Muscle layer of colon (tissue), 2 donors: ENCODE data around the gene ZSWIM6.
A peak's percentile ranks its signal among the peaks of the same experiment; 100 is the strongest.

ENCODE experiments used
- H3K27ac ChIP-seq: one replicate; pipeline ENCODE4 v1.7.0; 2013; ENCODE audit warnings: low read depth, mild to moderate bottlenecking, low read length, moderate library complexity
- H3K27me3 ChIP-seq, 2 donors: one replicate each; pipeline ENCODE4 v1.7.0; 2013; ENCODE audit warnings: low read length in 2 of 2, mild to moderate bottlenecking in 2 of 2; ENCODE audit not compliant: insufficient read depth in 2 of 2, control insufficient read depth in 1 of 2
- H3K36me3 ChIP-seq: one replicate; pipeline ENCODE4 v1.7.0; 2013; ENCODE audit warnings: mild to moderate bottlenecking, low read length; ENCODE audit not compliant: insufficient read depth
- H3K4me1 ChIP-seq: one replicate; pipeline ENCODE4 v1.7.0; 2013; ENCODE audit warnings: mild to moderate bottlenecking, low read length; ENCODE audit not compliant: insufficient read depth
- H3K4me3 ChIP-seq, 2 donors: one replicate each; pipeline ENCODE4 v1.7.0; 2013; ENCODE audit warnings: low read length in 2 of 2, low read depth in 1 of 2, mild to moderate bottlenecking in 1 of 2, moderate library complexity in 1 of 2
- H3K9ac ChIP-seq: one replicate; pipeline ENCODE4 v1.7.0; 2013; ENCODE audit warnings: low read length
- H3K9me3 ChIP-seq: one replicate; pipeline ENCODE4 v1.7.0; 2013; ENCODE audit warnings: mild to moderate bottlenecking, low read length
- donor health status: abdominal sarcoma.
- donor health status: Adenocarcinoma of cecum.

Gene ZSWIM6

DNA sequence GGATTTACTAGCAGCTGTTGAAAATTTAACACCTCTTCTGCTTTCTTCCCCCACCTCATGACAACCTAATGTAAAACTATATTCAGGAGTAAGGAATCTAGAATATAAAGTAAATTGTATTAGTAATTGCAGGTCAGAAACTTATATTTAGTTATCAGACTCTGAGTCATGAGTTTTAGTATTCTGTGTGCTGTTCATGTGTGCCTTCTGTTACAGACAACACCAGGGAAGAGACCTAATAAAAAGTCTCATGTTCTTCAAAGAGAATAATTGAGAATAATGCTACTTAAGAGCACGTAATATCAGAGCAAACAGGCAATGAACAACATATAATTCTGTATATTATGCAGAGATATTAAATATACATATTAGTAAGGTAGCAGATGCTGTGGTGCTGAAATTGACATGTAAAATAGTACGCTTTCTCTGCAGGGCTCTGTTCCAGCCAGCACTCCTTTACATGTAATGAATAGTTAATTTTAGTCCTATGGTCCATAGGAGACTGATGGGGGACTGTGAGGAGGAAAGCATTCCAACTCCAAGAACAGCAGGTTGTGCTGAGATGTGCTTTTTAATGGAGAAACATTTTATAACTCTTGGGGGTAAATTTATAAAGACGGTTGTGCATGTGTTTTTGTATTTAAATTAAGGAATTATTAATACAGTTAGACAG is 106.4 kb downstream of the ZSWIM6 start:
- H3K27ac ChIP-seq, result no peak overlapping the region

DNA sequence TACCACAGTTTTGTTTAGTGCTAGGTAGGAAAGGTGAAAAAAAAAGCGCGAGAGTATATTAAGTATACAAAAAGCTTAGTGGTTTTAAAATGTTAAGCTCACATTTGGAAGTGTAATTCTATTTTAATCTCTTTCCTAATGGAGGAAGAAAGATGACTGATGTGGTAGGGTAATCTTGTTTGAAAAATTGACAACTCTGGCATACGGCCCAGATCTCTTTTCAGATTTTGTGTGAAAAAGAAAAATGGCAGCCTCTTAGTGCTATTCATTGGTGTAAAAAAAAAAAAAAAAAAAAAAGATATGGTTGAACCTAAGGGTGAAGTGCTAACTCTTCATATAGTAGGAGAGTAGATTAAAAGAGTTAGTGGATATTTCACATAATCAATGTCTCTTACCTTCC is 108.0 kb downstream of the ZSWIM6 start:
- Histone ChIP-seq H3K36me3 (no peaks in the 10 kb centered on the region), H3K4me1 (peaks cover 4% of the 10 kb centered on the region), H3K27ac (no peak overlapping the region), H3K9me3 (no peaks in the 10 kb centered on the region), H3K9ac (no peak overlapping the region), H3K4me3 (no peak overlapping the region), H3K27me3 (no peaks in the 10 kb centered on the region)

More for the DNA sequence above, 106.4 kb downstream of the ZSWIM6 start:
- no peak overlapping the region for H3K4me3 ChIP-seq
- H3K27me3 ChIP-seq, result no peaks in the 10 kb centered on the region
- H3K36me3 ChIP-seq, result no peaks in the 10 kb centered on the region
- no peaks in the 10 kb centered on the region for H3K9me3 ChIP-seq
- H3K9ac ChIP-seq, result no peak overlapping the region
- peaks cover 4% of the 10 kb centered on the region for H3K4me1 ChIP-seq

DNA sequence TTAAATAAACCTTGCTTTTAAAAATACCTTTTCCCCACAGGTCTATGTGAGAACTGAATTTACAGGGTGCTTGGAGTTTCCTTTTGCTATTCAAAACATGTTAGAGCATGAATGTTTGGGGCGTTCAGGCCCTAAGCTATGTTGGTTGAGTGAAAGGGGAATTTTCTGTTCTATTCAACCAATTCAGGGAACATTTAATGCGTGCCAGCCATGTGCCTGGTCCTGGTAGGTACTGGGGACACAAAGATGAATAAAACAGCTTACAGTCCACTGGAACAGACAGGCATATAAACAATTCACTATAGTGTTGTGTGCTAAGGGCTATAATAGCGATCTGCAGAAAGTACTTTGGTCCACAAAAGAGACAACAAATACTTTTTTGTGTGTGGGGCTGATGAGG is 108.5 kb downstream of the ZSWIM6 start:
- H3K27ac ChIP-seq, result no peak overlapping the region
- no peaks in the 10 kb centered on the region for H3K4me1 ChIP-seq
- H3K27me3 ChIP-seq, result no peaks in the 10 kb centered on the region
- H3K9me3 ChIP-seq, result no peaks in the 10 kb centered on the region
- no peak overlapping the region for H3K4me3 ChIP-seq
- no peaks in the 10 kb centered on the region for H3K36me3 ChIP-seq
- H3K9ac ChIP-seq, result no peak overlapping the region

DNA sequence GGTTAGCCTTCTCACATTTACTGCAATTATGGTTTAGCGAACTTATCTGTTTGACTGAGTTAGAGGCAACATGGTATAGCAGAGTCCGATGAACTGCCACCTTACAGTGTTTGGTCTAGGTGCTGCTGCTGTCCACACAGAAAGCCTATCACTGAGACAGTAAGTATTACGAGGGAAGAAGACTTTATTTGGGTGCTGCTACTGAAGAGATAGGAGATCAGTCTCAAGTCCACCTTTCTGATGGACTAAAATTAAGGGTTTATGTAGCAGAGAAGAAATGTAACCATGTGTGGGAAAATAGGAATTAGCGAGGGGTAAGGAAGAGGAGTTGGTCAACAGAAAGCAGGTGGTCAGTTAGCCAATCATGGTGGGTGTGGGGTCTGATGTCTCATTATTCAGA is 109.7 kb downstream of the ZSWIM6 start:
- H3K4me3 ChIP-seq, result no peak overlapping the region
- H3K9ac ChIP-seq, result no peak overlapping the region
- H3K27me3 ChIP-seq, result no peaks in the 10 kb centered on the region
- H3K9me3 ChIP-seq, result no peaks in the 10 kb centered on the region
- H3K27ac ChIP-seq, result no peak overlapping the region
- H3K4me1 ChIP-seq, result no peaks in the 10 kb centered on the region
- no peaks in the 10 kb centered on the region for H3K36me3 ChIP-seq

DNA sequence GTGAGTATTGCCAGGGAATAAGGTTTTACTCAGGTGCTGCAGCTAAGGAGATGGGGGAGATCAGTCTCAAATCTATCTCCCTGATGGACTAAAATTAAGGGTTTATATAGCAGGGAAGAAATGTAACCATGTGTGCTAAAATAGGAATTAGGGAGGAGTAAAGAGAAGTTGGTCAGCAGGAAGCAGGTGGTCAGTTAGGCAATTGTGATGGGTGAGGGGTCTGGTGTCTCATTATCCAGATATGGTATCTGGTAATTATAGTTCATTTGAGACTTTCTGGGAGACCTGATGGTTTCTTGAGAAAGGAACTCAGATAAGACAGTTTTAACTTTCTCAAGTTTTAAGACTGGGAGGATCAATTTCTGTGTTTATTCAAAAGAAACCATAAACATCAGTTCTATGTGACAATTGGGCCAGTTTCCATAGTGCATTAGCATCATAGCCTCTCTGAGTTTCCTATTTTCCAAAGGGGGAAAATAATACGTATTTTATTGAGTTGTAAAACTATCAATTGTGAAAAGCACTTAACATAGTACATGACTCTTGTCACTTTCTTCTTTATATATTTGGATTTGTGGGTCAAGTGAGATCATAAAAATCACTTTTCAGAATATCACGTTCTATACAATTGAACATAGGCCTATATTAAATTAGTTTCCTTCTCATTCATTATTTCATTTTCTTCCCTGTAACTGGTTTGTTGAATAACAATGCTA is 115.9 kb downstream of the ZSWIM6 start:
- Histone ChIP-seq H3K4me1 (peaks cover 38% of the 10 kb centered on the region), H3K27me3 (no peaks in the 10 kb centered on the region), H3K27ac (no peak overlapping the region), H3K9me3 (no peaks in the 10 kb centered on the region), H3K36me3 (no peaks in the 10 kb centered on the region), H3K4me3 (no peak overlapping the region), H3K9ac (no peak overlapping the region)

DNA sequence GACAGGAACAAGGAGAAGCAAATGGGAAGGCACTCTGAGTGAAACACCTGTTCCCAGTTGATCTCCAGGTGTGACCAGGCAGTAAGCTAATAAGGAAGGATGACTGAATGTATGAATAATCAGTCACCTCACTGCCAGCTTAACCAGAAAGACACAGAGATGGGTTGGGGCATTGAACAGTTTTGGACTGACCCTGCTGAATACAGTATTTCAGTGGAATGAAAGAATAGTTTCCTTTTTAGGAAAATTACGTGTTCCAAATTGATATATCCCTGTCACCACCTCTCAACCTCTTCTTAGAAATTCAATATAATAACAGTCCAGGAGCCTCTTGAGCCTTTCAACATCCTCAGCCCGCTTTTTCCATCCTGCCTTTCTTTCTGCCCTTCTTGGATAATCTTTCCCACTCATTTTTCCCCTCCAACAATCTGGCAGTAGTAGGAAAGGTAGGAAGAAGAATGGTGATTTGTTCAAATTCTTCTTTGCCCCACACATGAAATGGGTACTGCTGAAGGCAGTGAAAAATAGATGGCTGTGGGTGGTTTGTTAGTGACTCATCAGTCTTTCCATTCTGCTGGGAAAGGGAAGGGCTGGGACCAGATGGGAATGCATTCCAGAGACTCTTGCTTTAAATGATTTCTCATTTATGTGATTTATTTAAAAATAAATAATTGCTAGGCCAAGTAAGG is 117.9 kb downstream of the ZSWIM6 start:
- H3K4me1 ChIP-seq, result peaks cover 38% of the 10 kb centered on the region
- no peaks in the 10 kb centered on the region for H3K9me3 ChIP-seq
- no peaks in the 10 kb centered on the region for H3K36me3 ChIP-seq
- H3K9ac ChIP-seq, result no peak overlapping the region
- H3K4me3 ChIP-seq, result no peak overlapping the region
- H3K27ac ChIP-seq, result peak overlapping the region; percentile 42
- H3K27me3 ChIP-seq, result no peaks in the 10 kb centered on the region

DNA sequence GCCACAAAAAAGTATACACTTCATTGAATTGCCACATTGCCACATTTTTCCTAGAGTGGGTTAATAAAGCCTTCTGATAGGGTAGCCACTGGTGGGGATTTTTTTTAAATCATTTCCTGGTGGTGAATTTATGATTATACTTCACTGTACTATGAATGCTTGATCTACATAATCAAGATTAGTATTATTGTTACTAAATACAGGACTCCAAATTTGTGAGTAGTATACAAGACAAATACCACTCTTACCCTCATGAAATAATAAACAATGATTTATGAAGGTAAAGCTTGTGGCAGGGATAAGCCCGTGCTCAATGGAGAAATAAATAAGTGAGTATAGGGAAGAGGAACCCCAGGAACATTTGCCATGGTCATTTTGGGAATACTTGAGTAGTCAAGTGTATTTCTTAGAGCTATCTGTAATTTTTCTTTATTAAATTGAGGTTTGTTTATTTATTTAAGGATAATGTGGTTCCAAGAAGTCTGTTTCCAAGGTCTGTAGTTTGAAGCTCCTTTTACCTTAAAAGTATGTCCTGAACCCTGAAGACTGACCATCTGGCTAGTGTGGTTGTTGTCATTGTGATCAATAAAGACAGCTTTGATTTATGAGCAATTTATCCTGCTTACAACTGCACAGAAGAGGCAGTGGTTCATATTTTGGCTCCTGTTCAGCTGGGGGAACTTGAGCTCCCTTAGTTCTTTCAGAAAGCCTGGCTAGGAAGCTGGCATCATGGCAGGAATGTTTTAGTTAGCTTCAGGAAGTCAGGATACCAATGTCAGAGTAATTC is 118.6 kb downstream of the ZSWIM6 start:
- Histone ChIP-seq H3K9ac (no peak overlapping the region), H3K27me3 (no peaks in the 10 kb centered on the region), H3K9me3 (no peaks in the 10 kb centered on the region), H3K27ac (peak overlapping the region; percentile 19), H3K36me3 (no peaks in the 10 kb centered on the region), H3K4me1 (peaks cover 38% of the 10 kb centered on the region), H3K4me3 (no peak overlapping the region)

DNA sequence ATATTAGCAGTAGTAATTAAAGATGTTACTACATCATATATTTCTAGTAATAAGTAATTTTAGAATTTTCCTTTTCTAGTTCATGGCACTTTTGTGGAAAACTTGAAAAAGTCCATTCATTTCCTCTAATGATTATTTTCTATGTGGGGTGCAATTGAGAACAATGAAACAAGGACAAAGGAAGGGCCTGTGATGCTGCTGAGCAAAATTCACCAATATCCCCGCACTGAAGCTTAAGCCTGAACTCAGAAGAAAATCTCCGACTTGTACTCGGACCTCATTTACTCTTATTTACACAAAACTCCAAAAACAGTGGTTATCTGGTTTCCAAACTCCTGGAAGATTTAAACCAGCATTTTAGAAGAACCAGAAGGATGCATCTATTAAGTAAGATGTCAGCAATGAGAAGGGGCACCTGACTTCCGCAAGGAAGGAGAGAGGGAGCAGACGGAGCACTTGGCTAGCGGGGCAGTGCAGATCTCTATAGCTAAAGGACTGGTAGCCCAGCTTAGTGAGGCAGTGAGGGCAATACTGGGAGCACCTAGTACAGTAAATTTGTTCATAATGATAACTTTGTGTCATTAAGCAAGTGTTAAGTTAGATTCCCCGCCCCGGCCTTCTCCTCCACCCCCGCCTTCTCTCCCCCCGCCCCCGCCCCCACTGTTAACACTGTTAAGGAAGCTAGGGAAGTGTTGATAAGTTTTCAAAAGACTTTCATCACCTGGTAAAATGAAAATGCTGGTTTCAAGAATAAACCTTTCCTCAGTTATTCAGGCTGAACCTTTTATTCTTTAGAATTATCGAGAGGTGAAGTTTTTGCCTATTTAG is 123.3 kb downstream of the ZSWIM6 start:
- H3K4me1 ChIP-seq, result peaks cover 11% of the 10 kb centered on the region
- H3K4me3 ChIP-seq, result no peak overlapping the region
- H3K9ac ChIP-seq, result no peak overlapping the region
- H3K27me3 ChIP-seq, result no peaks in the 10 kb centered on the region
- H3K27ac ChIP-seq, result no peak overlapping the region
- no peaks in the 10 kb centered on the region for H3K9me3 ChIP-seq
- no peaks in the 10 kb centered on the region for H3K36me3 ChIP-seq

DNA sequence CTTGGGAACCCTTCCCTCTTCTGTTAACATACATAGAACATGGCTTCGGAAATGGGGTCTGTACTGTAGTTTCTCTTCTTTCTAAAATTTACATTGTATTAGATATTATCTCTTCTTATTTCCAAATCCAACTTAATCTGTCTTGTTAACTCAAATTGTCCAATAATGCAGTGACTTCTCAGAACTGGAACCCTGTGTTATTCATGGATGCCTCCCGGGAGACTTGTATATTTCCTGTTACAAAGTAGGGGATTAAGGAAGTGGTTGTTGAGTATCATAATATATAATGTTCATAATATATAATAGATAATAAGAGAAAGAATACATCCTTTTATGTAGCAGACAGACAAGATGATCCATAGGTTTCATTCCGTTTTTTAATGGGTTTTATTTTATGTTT is 128.4 kb downstream of the ZSWIM6 start:
- H3K9me3 ChIP-seq, result no peaks in the 10 kb centered on the region

DNA sequence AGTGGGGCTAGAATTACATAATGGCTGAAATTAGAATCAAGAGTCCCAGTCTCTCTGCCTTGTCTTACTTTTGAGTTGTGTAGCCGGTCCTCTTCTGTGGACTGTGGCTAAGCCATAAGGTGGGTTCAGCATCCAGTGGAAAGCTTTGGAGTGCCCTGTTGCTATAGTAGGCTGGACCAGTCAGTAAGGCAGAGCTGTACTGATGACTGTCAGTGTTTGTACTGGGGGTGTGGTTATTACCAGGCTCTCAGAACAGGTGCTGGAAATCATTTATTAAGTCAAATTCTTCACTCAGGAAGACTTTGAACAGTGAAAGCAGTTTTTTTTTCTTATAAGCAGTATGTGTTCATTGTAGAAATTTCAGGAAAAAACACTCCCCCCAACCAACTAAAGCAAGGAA is 129.4 kb downstream of the ZSWIM6 start:
- Histone ChIP-seq H3K9me3 (no peaks in the 10 kb centered on the region), H3K4me1 (peaks cover 20% of the 10 kb centered on the region), H3K9ac (no peak overlapping the region), H3K27me3 (no peaks in the 10 kb centered on the region), H3K4me3 (no peak overlapping the region), H3K36me3 (no peaks in the 10 kb centered on the region), H3K27ac (no peak overlapping the region)

More for the DNA sequence above, 128.4 kb downstream of the ZSWIM6 start:
- Histone ChIP-seq H3K36me3 (no peaks in the 10 kb centered on the region), H3K4me3 (no peak overlapping the region), H3K27ac (no peak overlapping the region), H3K4me1 (peaks cover 20% of the 10 kb centered on the region), H3K27me3 (no peaks in the 10 kb centered on the region), H3K9ac (no peak overlapping the region)
